HG02884 (cell line): ENCODE results near the gene DVL1.

Source experiments
- ATAC-seq: cut with Tn5 transposase; IDR thresholded peaks from one replicate; pipeline ENCODE4 v1.9.1; 2021; ENCODE audit warnings: mild to moderate bottlenecking, moderate library complexity; ENCODE audit not compliant: unreplicated experiment

Gene DVL1

GRCh38 chr1:1312450-1313314 lies 36.5 kb downstream of the DVL1 start:
- no peak for ATAC-seq

- ATAC-seq: no peak
Observed at GRCh38 chr1:1311107-1312104, 37.8 kb downstream of the DVL1 start.

GRCh38 chr1:1310476-1311053 lies 38.7 kb downstream of the DVL1 start:
- no peak for ATAC-seq

GRCh38 chr1:1310109-1310385 lies 39.2 kb downstream of the DVL1 start:
- ATAC-seq: no peak

GRCh38 chr1:1309251-1310108 lies 39.7 kb downstream of the DVL1 start:
- peak; percentile 1 for ATAC-seq

- ATAC-seq: peak; percentile 8
Observed at GRCh38 chr1:1308756-1309250, 40.4 kb downstream of the DVL1 start.

- peak; percentile 48 for ATAC-seq
Observed at GRCh38 chr1:1307923-1308755, 41.1 kb downstream of the DVL1 start, which contains the start of the genes ACAP3 and PUSL1. ACAP3 (minus strand) TSS chr1:1307930; CDS start chr1:1307815, 115 bp downstream. PUSL1 (plus strand) TSS chr1:1308597; CDS start chr1:1308644, 47 bp downstream.

- ATAC-seq: no peak
Observed at GRCh38 chr1:1307261-1307922, 41.8 kb downstream of the DVL1 start.

- ATAC-seq: no peak
Observed at GRCh38 chr1:1306661-1307260, 42.5 kb downstream of the DVL1 start.

GRCh38 chr1:1306070-1306660 lies 43.1 kb downstream of the DVL1 start:
- ATAC-seq: no peak

- no peak for ATAC-seq
Observed at GRCh38 chr1:1305300-1306069, 43.7 kb downstream of the DVL1 start.

GRCh38 chr1:1304331-1305299 lies 44.6 kb downstream of the DVL1 start:
- ATAC-seq: no peak

GRCh38 chr1:1303736-1304135 lies 45.5 kb downstream of the DVL1 start:
- no peak for ATAC-seq

- no peak for ATAC-seq
Observed at GRCh38 chr1:1302951-1303509, 46.2 kb downstream of the DVL1 start.

- no peak for ATAC-seq
Observed at GRCh38 chr1:1302006-1302430, 47.2 kb downstream of the DVL1 start.

GRCh38 chr1:1300352-1300739 lies 48.9 kb downstream of the DVL1 start:
- ATAC-seq: no peak
